K562 (cell line): ENCODE results near the gene APOA1. TPM values are rescaled to one million over a fixed set of nuclear protein-coding genes. Genes with fewer than 3 reads are reported as not detected.
A peak's percentile ranks its signal among the peaks of the same experiment; 100 is the strongest.

Experiments
- ATAC-seq: fragments of 200-7000 bp; cut with Tn5 transposase; 3 replicates; pipeline ENCODE4 v1.9.1; 2020; ENCODE audit warnings: moderate library complexity
- BruUV-seq: library from RNA; stranded (reverse); fragments of 400-500 nt; replicated peaks from 2 replicates; lab custom pipeline; 2021; lab: Mats Ljungman, UMichigan
- CTCF ChIA-PET: fragments of 300-600 bp; formaldehyde crosslinking; extraction: SDS; loops from one replicate; lab custom pipeline; 2021; ENCODE audit warnings: low intra/inter-chr PET ratio; lab: Yijun Ruan, JAX
- POLR2A ChIA-PET: fragments of 300-600, 350-650 bp; sonication (Branson Sonifier 250); formaldehyde crosslinking; extraction: SDS; loops from one replicate; lab custom pipeline; 2021; ENCODE audit warnings: antibody characterized with exemption, inconsistent platforms; lab: Yijun Ruan, JAX
- DNase-seq, 4 experiments: peaks; one replicate each; pipeline versions ENCODE4 v3.0.0 to v3.0.0-alpha.2; 2011 to 2018; ENCODE audit warnings: low spot score in 3 of 4, mixed read lengths in 3 of 4; ENCODE audit errors: extremely low read depth in 1 of 4
- FAIRE-seq: peaks from 2 replicates; lab custom pipeline; 2011; peaks lifted over from hg19 to GRCh38; lab: Jason Lieb, UNC
- H2AFZ ChIP-seq: 2 replicates; pipeline ENCODE4 v1.6.0; 2011; ENCODE audit warnings: low read depth, low read length, control low read depth, inconsistent platforms
- H3K27ac ChIP-seq: fragments of 200-600 bp; 3 replicates; pipeline ENCODE4 v1.8.0; 2011; ENCODE audit warnings: low read depth, mild to moderate bottlenecking, control low read depth, inconsistent platforms, low read length, moderate library complexity, mixed read lengths; ENCODE audit errors: extremely low read depth
- H3K27me3 ChIP-seq, 2 experiments: fragments of 300-600 bp in 1 of 2; 2 replicates in 1 of 2; 3 replicates in 1 of 2; pipeline versions ENCODE4 v1.6.0 to v1.8.0; 2011; ENCODE audit warnings: inconsistent platforms in 2 of 2, low read length in 2 of 2, mild to moderate bottlenecking in 1 of 2, mixed read lengths in 1 of 2, moderate library complexity in 1 of 2; ENCODE audit not compliant: control insufficient read depth in 2 of 2, insufficient read depth in 2 of 2
- H3K36me3 ChIP-seq: fragments of 300-600 bp; 3 replicates; pipeline ENCODE4 v1.8.0; 2011; ENCODE audit warnings: mild to moderate bottlenecking, low read length, inconsistent platforms; ENCODE audit not compliant: control insufficient read depth, insufficient read depth
- H3K4me1 ChIP-seq, 2 experiments: fragments of 200-600 bp in 1 of 2; replicated peaks in 1 of 2; 2 replicates in 1 of 2; 3 replicates in 1 of 2; pipeline versions ENCODE4 v1.5.1 to v1.8.0; 2011; ENCODE audit warnings: inconsistent platforms in 2 of 2, low read length in 2 of 2, mild to moderate bottlenecking in 1 of 2, mixed read lengths in 1 of 2, moderate library complexity in 1 of 2; ENCODE audit not compliant: control insufficient read depth in 2 of 2, insufficient read depth in 2 of 2
- H3K4me2 ChIP-seq: 2 replicates; pipeline ENCODE4 v1.6.1; 2011; ENCODE audit warnings: low read length, control low read depth, inconsistent platforms, mixed read lengths; ENCODE audit not compliant: insufficient read depth
- H3K4me3 ChIP-seq: fragments of 200-600 bp; sonication (generic), shearing (Covaris generic); 2 replicates; pipeline ENCODE4 v1.5.1; 2016; ENCODE audit warnings: control low read depth, inconsistent platforms
- H3K79me2 ChIP-seq: fragments of 200-600 bp; 3 replicates; pipeline ENCODE4 v1.8.0; 2011; ENCODE audit warnings: low read length, inconsistent platforms; ENCODE audit not compliant: control insufficient read depth, insufficient read depth
- H3K9ac ChIP-seq, 2 experiments: 2 replicates each; pipeline versions ENCODE4 v1.6.0 to v1.6.1; 2011; ENCODE audit warnings: low read depth in 2 of 2, low read length in 2 of 2, control low read depth in 1 of 2, inconsistent platforms in 1 of 2, mild to moderate bottlenecking in 1 of 2, mixed read lengths in 1 of 2; ENCODE audit not compliant: insufficient read depth in 1 of 2
- H3K9me1 ChIP-seq: one replicate; pipeline ENCODE4 v1.6.0; 2011; ENCODE audit warnings: inconsistent platforms, mild to moderate bottlenecking, low read length, moderate library complexity; ENCODE audit not compliant: control insufficient read depth, insufficient read depth
- H3K9me3 ChIP-seq: replicated peaks from 2 replicates; pipeline ENCODE4 v1.5.1; 2011; ENCODE audit warnings: low read depth, low read length, inconsistent platforms; ENCODE audit not compliant: control insufficient read depth, insufficient read depth
- H4K20me1 ChIP-seq: replicated peaks from 2 replicates; pipeline ENCODE4 v1.6.1; 2011; ENCODE audit warnings: low read length, inconsistent platforms, mixed read lengths; ENCODE audit not compliant: control insufficient read depth, insufficient read depth
- CBFA2T2 ChIP-seq: fragments of 450-650 bp; conservative IDR thresholded peaks from 2 replicates; pipeline ENCODE4 v1.6.1; 2017; ENCODE audit warnings: mild to moderate bottlenecking
- CBFA2T3 ChIP-seq: fragments of 450-650 bp; IDR thresholded peaks from 2 replicates; pipeline ENCODE4 v1.6.1; 2017
- E2F8 ChIP-seq: fragments of 450-650 bp; IDR thresholded peaks from 2 replicates; pipeline ENCODE4 v1.7.1; 2018; ENCODE audit warnings: mild to moderate bottlenecking, low read depth; ENCODE audit not compliant: partially characterized antibody
- HIVEP1 ChIP-seq: fragments of 250-450 bp; sonication (Bioruptor Pico); IDR thresholded peaks from 2 replicates; pipeline ENCODE4 v1.4.0; 2020; ENCODE audit warnings: mild to moderate bottlenecking
- MEIS2 ChIP-seq: fragments of 450-650 bp; IDR thresholded peaks from 2 replicates; pipeline ENCODE4 v1.6.1; 2014; ENCODE audit warnings: mild to moderate bottlenecking; ENCODE audit not compliant: partially characterized antibody
- MTF1 ChIP-seq: fragments of 250-450 bp; sonication (Bioruptor Pico); IDR thresholded peaks from 2 replicates; pipeline ENCODE4 v1.9.0; 2021; ENCODE audit warnings: moderate library complexity, mild to moderate bottlenecking, inconsistent platforms, borderline replicate concordance
- PHB ChIP-seq: fragments of 250-450 bp; sonication (Bioruptor Pico); IDR thresholded peaks from 2 replicates; pipeline ENCODE4 v1.5.0; 2021
- SOX6 ChIP-seq: fragments of 450-650 bp; IDR thresholded peaks from 2 replicates; pipeline ENCODE4 v1.6.1; 2014; ENCODE audit warnings: mild to moderate bottlenecking
- SP2 ChIP-seq: IDR thresholded peaks from 2 replicates; pipeline ENCODE4 v1.6.1; 2011; ENCODE audit warnings: mild to moderate bottlenecking, low read depth, low read length, moderate library complexity; ENCODE audit not compliant: poor library complexity, severe bottlenecking; ENCODE audit errors: extremely low read depth
- TCF3 ChIP-seq: sonication (generic); formaldehyde crosslinking; IDR thresholded peaks from 2 replicates; pipeline ENCODE4 v1.4.0; 2020; ENCODE audit warnings: mild to moderate bottlenecking, missing genetic modification reagents
- TRIM28 ChIP-seq: fragments of 450-650 bp; IDR thresholded peaks from 2 replicates; pipeline ENCODE4 v1.6.1; 2017
- ZBTB26 ChIP-seq: fragments of 450-650 bp; formaldehyde crosslinking; IDR thresholded peaks from 2 replicates; pipeline ENCODE4 v1.4.0; 2022; ENCODE audit warnings: missing genetic modification characterization
- ZNF316 ChIP-seq: fragments of 450-650 bp; IDR thresholded peaks from 2 replicates; pipeline ENCODE4 v1.6.1; 2016
- WGBS: fragments of 100-300 bp; shearing (Covaris generic); methylation state at CpG from one replicate; pipeline ENCODE4 v1.1.6; 2016; ENCODE audit warnings: low coverage, mixed read lengths; ENCODE audit not compliant: insufficient coverage; ENCODE audit errors: missing lambda C conversion rate; 5-methylcytosine and 5-hydroxymethylcytosine counted together
- in situ Hi-C: fragments of 300-500 bp; cut with MboI; formaldehyde crosslinking; loops from 4 replicates; pipeline ENCODE4 v1.15.0; 2018; ENCODE audit warnings: inconsistent platforms, mixed read lengths
- intact Hi-C: fragments of 100-400 bp; cut with micrococcal nuclease; formaldehyde crosslinking; loops from 2 replicates; pipeline ENCODE4 v1.14.2; 2022
- polyA plus RNA-seq, 8 experiments: library from polyadenylated mRNA; depleted of rRNA in 4 of 8; stranded (reverse) in 5 of 8; unstranded in 3 of 8; fragments of >200 nt; fragmentation: Nextera tagmentation in 2 of 8; fragmentation: Illumina TruSeq in 1 of 8; extraction: Ambion mirVana in 2 of 8; extraction: Trizol in 1 of 8; gene quantifications; 2 replicates each; pipeline versions ENCODE4 v1.2.1 to v1.2.3, GENCODE V29; 2011 to 2014; ENCODE audit warnings: inconsistent platforms in 1 of 8, missing spikeins in 1 of 8
- total RNA-seq, 7 experiments: library from RNA; depleted of rRNA in 6 of 7; stranded (reverse); fragments of >200 nt in 6 of 7; fragmentation: Illumina TruSeq in 2 of 7; extraction: Trizol in 2 of 7; gene quantifications; 2 replicates each; pipeline versions ENCODE4 v1.2.1 to v1.2.3, GENCODE V29; 2011 to 2021; ENCODE audit warnings: low replicate concordance in 1 of 7

Gene APOA1
- total and polyA plus RNA-seq, 9 of the 15 experiments (the other 6 are each of a cell fraction or from before 2014, with no cell fraction given): 1.8 TPM; not detected in 8

GRCh38 chr11:116786326-116786725, 51.1 kb downstream of the APOA1 start:
- Histone ChIP-seq H4K20me1 (no peaks in the 10 kb centered on the region), H3K36me3 (peaks cover 54% of the 10 kb centered on the region), H3K9ac (peak overlapping the region in 1 of 2 experiments; percentile 88; a peak in 2 of 4 replicates), H3K4me3 (peak overlapping the region; percentile 98; the same call in 1 of the 2 replicates), H3K79me2 (peaks cover 24% of the 10 kb centered on the region), H3K4me2 (peak overlapping the region; percentile 92), H3K9me1 (no peaks in the 10 kb centered on the region), H2AFZ (no peak overlapping the region), H3K4me1 (peaks cover 19 to 24% of the 10 kb centered on the region in 2 experiments; a peak in 4 of 5 replicates), H3K9me3 (no peaks in the 10 kb centered on the region), H3K27ac (no peak overlapping the region), H3K27me3 (no peaks in the 10 kb centered on the region)
- intact Hi-C loops: no loop called here
- no peak for DNase-seq
- ChIA-PET POLR2A (interaction anchor here (0.8 to 2.8 kb wide), 5 partner anchors 9 to 27 kb away, joined by 3 to 15 read pairs (median 3); partner anchors contain the start of gene BUD13), CTCF (no interaction called here)
- 28% methylated on average over 2 of the region's 2 CpGs for WGBS
- no peak for FAIRE-seq
- no peak for ATAC-seq
- no TSS peak for BruUV-seq
- TF ChIP-seq CBFA2T3 (peak; percentile 64), SOX6 (no peak), MEIS2 (peak; percentile 21), TRIM28 (no peak), E2F8 (no peak), ZNF316 (peak; percentile 29; the same call in 1 of the 2 replicates), SP2 (no peak), MTF1 (CRISPR knock-in tag) (no peak), CBFA2T2 (0 out of 2 replicates have a peak, but pooled peaks have one; percentile 25), ZBTB26 (CRISPR knock-in tag) (no peak), TCF3 (CRISPR knock-in tag) (peak; percentile 69), HIVEP1 (CRISPR knock-in tag) (no peak), PHB (CRISPR knock-in tag) (no peak)
- in situ Hi-C loops: loop anchor here (5.0 kb wide), 1 partner anchor 316 kb away; no protein-coding TSS in a partner anchor
